Measurements from ENCODE around the gene ACSBG1.

DNA sequence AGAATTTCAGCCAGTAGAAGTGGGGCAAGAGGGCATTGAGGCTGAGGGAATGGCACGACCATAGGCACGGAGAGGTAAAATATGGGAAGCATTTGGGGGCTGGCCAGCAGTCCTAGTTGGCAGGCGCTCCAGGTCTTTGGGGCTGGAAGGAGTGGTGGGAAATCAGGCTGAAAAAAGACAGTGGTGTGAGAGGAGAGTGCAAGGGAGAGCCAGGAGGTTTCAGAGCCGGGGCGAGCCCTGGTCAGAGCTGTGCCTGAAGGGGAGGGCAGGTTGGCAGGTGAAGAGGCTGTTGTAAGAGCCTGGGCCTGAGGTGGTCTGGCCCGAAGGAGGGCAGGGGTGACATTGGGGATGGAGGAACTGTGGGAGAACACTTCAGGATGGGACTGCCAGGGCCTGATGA lies 86.8 kb downstream of the ACSBG1 start:
- TF ChIP-seq, protein P1, sequence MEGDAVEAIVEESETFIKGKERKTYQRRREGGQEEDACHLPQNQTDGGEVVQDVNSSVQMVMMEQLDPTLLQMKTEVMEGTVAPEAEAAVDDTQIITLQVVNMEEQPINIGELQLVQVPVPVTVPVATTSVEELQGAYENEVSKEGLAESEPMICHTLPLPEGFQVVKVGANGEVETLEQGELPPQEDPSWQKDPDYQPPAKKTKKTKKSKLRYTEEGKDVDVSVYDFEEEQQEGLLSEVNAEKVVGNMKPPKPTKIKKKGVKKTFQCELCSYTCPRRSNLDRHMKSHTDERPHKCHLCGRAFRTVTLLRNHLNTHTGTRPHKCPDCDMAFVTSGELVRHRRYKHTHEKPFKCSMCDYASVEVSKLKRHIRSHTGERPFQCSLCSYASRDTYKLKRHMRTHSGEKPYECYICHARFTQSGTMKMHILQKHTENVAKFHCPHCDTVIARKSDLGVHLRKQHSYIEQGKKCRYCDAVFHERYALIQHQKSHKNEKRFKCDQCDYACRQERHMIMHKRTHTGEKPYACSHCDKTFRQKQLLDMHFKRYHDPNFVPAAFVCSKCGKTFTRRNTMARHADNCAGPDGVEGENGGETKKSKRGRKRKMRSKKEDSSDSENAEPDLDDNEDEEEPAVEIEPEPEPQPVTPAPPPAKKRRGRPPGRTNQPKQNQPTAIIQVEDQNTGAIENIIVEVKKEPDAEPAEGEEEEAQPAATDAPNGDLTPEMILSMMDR (IDR thresholded peaks at IDR 0.05; ENCODE audit: borderline replicate concordance, extremely low read depth, low read length, poor library complexity, severe bottlenecking), result no peak
- TF ChIP-seq EZH2 (IDR thresholded peaks at IDR 0.05; ENCODE audit: borderline replicate concordance, low read depth, low read length, severe bottlenecking), result no peak

Measured in DND-41 (cell line).